ENCODE measurements around the gene CABP1. TPM values are rescaled to one million over a fixed set of nuclear protein-coding genes. Genes with fewer than 3 reads are reported as not detected.

The CABP1 gene
- total and polyA plus RNA-seq, 2 of the 13 experiments (the other 11 are each of a cell fraction or from before 2014, with no cell fraction given) = not detected

DNA sequence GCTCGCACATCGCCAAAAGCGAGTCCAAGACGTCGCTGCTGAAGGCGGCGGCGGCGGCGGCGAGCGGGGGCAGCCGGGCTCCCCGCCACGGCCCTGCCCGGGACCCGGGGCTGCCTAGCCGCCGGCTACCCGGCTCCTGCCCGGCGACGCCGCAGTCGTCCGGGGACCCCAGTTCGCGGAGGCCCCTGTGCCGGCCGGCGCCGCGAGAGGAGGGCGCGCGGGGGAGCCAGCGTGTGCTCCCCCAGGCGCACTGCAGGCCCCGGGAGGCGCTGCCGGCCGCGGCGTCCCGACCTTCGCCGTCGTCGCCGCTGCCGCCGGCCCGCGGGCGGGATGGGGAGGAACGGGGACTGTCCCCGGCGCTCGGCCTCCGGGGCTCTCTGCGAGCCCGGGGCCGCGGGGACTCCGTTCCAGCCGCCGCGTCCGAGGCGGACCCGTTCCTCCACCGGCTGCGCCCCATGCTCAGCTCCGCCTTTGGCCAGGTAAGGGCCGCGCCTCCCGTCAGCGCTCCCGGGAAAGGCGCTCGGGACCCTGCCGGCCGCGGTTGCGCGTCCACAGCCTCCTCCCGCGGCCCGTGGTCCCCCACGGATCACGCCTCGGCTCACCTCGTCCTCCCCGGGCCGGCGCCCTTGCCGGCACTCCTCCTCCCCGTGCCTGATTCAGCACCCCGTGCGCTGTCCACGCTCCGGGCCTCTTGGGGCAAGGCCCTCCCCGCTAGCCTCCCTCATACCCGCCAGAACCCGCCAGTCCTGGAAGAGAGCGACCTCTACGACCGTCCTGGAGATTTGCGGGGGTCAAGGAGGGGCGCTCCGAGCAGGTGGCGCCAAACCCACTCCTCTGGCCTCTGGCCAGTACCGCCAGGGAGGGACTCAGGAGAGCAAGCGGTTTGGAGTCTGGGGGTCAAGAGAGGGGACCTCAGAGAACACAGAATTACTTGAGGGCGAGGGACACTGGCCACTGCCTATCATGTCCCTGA, 721 bp downstream of the CABP1 start (continued):
- TF ChIP-seq, protein P1, sequence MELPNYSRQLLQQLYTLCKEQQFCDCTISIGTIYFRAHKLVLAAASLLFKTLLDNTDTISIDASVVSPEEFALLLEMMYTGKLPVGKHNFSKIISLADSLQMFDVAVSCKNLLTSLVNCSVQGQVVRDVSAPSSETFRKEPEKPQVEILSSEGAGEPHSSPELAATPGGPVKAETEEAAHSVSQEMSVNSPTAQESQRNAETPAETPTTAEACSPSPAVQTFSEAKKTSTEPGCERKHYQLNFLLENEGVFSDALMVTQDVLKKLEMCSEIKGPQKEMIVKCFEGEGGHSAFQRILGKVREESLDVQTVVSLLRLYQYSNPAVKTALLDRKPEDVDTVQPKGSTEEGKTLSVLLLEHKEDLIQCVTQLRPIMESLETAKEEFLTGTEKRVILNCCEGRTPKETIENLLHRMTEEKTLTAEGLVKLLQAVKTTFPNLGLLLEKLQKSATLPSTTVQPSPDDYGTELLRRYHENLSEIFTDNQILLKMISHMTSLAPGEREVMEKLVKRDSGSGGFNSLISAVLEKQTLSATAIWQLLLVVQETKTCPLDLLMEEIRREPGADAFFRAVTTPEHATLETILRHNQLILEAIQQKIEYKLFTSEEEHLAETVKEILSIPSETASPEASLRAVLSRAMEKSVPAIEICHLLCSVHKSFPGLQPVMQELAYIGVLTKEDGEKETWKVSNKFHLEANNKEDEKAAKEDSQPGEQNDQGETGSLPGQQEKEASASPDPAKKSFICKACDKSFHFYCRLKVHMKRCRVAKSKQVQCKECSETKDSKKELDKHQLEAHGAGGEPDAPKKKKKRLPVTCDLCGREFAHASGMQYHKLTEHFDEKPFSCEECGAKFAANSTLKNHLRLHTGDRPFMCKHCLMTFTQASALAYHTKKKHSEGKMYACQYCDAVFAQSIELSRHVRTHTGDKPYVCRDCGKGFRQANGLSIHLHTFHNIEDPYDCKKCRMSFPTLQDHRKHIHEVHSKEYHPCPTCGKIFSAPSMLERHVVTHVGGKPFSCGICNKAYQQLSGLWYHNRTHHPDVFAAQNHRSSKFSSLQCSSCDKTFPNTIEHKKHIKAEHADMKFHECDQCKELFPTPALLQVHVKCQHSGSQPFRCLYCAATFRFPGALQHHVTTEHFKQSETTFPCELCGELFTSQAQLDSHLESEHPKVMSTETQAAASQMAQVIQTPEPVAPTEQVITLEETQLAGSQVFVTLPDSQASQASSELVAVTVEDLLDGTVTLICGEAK (IDR thresholded peaks at IDR 0.05) = no peak
- TF ChIP-seq, protein P1 (CRISPR knock-in tag; IDR thresholded peaks at IDR 0.05) = no peak
- no peak for TF ChIP-seq NFYB (CRISPR knock-in tag; IDR thresholded peaks at IDR 0.05)
- TF ChIP-seq, protein P2, sequence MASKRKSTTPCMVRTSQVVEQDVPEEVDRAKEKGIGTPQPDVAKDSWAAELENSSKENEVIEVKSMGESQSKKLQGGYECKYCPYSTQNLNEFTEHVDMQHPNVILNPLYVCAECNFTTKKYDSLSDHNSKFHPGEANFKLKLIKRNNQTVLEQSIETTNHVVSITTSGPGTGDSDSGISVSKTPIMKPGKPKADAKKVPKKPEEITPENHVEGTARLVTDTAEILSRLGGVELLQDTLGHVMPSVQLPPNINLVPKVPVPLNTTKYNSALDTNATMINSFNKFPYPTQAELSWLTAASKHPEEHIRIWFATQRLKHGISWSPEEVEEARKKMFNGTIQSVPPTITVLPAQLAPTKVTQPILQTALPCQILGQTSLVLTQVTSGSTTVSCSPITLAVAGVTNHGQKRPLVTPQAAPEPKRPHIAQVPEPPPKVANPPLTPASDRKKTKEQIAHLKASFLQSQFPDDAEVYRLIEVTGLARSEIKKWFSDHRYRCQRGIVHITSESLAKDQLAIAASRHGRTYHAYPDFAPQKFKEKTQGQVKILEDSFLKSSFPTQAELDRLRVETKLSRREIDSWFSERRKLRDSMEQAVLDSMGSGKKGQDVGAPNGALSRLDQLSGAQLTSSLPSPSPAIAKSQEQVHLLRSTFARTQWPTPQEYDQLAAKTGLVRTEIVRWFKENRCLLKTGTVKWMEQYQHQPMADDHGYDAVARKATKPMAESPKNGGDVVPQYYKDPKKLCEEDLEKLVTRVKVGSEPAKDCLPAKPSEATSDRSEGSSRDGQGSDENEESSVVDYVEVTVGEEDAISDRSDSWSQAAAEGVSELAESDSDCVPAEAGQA (IDR thresholded peaks at IDR 0.05; ENCODE audit: low read depth) = no peak
- TF ChIP-seq, protein P2 (CRISPR knock-in tag; IDR thresholded peaks at IDR 0.05; ENCODE audit: borderline replicate concordance) = no peak
- no peak for TF ChIP-seq SP140L (CRISPR knock-in tag; IDR thresholded peaks at IDR 0.05; ENCODE audit: borderline replicate concordance)
- TF ChIP-seq DR1 (CRISPR knock-in tag; IDR thresholded peaks at IDR 0.05) = no peak
- TF ChIP-seq ZNF567 (CRISPR knock-in tag; IDR thresholded peaks at IDR 0.05; ENCODE audit: borderline replicate concordance) = no peak
- TF ChIP-seq ZMAT3 (CRISPR knock-in tag; conservative IDR thresholded peaks at IDR 0.05) = no peak
- TF ChIP-seq, protein P3, sequence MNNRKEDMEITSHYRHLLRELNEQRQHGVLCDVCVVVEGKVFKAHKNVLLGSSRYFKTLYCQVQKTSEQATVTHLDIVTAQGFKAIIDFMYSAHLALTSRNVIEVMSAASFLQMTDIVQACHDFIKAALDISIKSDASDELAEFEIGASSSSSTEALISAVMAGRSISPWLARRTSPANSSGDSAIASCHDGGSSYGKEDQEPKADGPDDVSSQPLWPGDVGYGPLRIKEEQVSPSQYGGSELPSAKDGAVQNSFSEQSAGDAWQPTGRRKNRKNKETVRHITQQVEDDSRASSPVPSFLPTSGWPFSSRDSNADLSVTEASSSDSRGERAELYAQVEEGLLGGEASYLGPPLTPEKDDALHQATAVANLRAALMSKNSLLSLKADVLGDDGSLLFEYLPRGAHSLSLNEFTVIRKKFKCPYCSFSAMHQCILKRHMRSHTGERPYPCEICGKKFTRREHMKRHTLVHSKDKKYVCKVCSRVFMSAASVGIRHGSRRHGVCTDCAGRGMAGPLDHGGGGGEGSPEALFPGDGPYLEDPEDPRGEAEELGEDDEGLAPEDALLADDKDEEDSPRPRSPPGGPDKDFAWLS (CRISPR knock-in tag; IDR thresholded peaks at IDR 0.05; ENCODE audit: borderline replicate concordance) = no peak
- no peak for TF ChIP-seq REPIN1 (CRISPR knock-in tag; IDR thresholded peaks at IDR 0.05; ENCODE audit: borderline replicate concordance, low read depth)
